IMR-90 (cell line): ENCODE data around the gene CLEC11A. TPM values are rescaled to one million over a fixed set of nuclear protein-coding genes. Genes with fewer than 3 reads are reported as not detected.
A peak's percentile ranks its signal among the peaks of the same experiment; 100 is the strongest.

Experiments used
- ATAC-seq: fragments of 200-7000 bp; cut with Tn5 transposase; 2 replicates; pipeline ENCODE4 v1.9.1; 2020; ENCODE audit warnings: low read depth, mild to moderate bottlenecking, moderate library complexity
- BruUV-seq: library from RNA; stranded (reverse); fragments of 400-500 nt; replicated peaks from 2 replicates; lab custom pipeline; 2021; lab: Mats Ljungman, UMichigan
- CTCF ChIA-PET: fragments of 300-600 bp; formaldehyde crosslinking; extraction: SDS; loops from one replicate; lab custom pipeline; 2021; ENCODE audit warnings: antibody characterized with exemption; lab: Yijun Ruan, JAX
- POLR2A ChIA-PET: fragments of 300-600 bp; sonication (Branson Sonifier 250); formaldehyde crosslinking; loops from one replicate; lab custom pipeline; 2022; ENCODE audit warnings: antibody characterized with exemption; ENCODE audit not compliant: unreplicated experiment; lab: Charles Lee
- DNase-seq: peaks from one replicate; pipeline ENCODE4 v3.0.0; 2013
- H2AFZ ChIP-seq: replicated peaks from 2 replicates; pipeline ENCODE3; 2013; ENCODE audit warnings: low read length, mild to moderate bottlenecking; ENCODE audit not compliant: poor library complexity
- H2AK5ac ChIP-seq: 2 replicates; pipeline ENCODE4 v1.6.1; 2013; ENCODE audit warnings: low read depth, low read length, inconsistent platforms
- H2AK9ac ChIP-seq: replicated peaks from 2 replicates; pipeline ENCODE3; 2013; ENCODE audit warnings: mild to moderate bottlenecking, low read depth, low read length, moderate library complexity; ENCODE audit not compliant: poor library complexity
- H2BK120ac ChIP-seq: 2 replicates; pipeline ENCODE4 v1.6.1; 2013; ENCODE audit warnings: low read depth, low read length, inconsistent platforms
- H2BK15ac ChIP-seq: 3 replicates; pipeline ENCODE4 v1.6.1; 2013; ENCODE audit warnings: low read depth, low read length, inconsistent platforms
- H2BK20ac ChIP-seq: 2 replicates; pipeline ENCODE4 v1.6.1; 2013; ENCODE audit warnings: low read depth, mild to moderate bottlenecking, inconsistent platforms, low read length, moderate library complexity
- H2BK5ac ChIP-seq: 2 replicates; pipeline ENCODE4 v1.6.1; 2013; ENCODE audit warnings: mild to moderate bottlenecking, low read depth, low read length, inconsistent platforms; ENCODE audit not compliant: poor library complexity, severe bottlenecking
- H3K14ac ChIP-seq: replicated peaks from 2 replicates; pipeline ENCODE4 v1.6.1; 2013; ENCODE audit warnings: low read depth, low read length, inconsistent platforms
- H3K18ac ChIP-seq: 2 replicates; pipeline ENCODE4 v1.6.1; 2013; ENCODE audit warnings: low read depth, low read length, control low read depth
- H3K23ac ChIP-seq: 2 replicates; pipeline ENCODE4 v1.6.1; 2013; ENCODE audit warnings: low read depth, low read length, inconsistent platforms
- H3K27ac ChIP-seq: 2 replicates; pipeline ENCODE4 v1.5.1; 2013; ENCODE audit warnings: mild to moderate bottlenecking, control low read depth, low read length; ENCODE audit not compliant: insufficient read depth
- H3K27me3 ChIP-seq: 2 replicates; pipeline ENCODE4 v1.6.1; 2013; ENCODE audit warnings: low read length; ENCODE audit not compliant: control insufficient read depth, insufficient read depth
- H3K36me3 ChIP-seq: 2 replicates; pipeline ENCODE4 v1.6.1; 2013; ENCODE audit warnings: low read length, mixed read lengths; ENCODE audit not compliant: control insufficient read depth, insufficient read depth
- H3K4ac ChIP-seq: 2 replicates; pipeline ENCODE4 v1.6.1; 2013; ENCODE audit warnings: low read depth, low read length, inconsistent platforms
- H3K4me1 ChIP-seq: 2 replicates; pipeline ENCODE4 v1.6.1; 2013; ENCODE audit warnings: low read length, mixed read lengths; ENCODE audit not compliant: control insufficient read depth, insufficient read depth
- H3K4me2 ChIP-seq: 2 replicates; pipeline ENCODE4 v1.6.1; 2013; ENCODE audit warnings: low read depth, mild to moderate bottlenecking, control low read depth, low read length, moderate library complexity
- H3K4me3 ChIP-seq: 2 replicates; pipeline ENCODE4 v1.5.1; 2013; ENCODE audit warnings: low read depth, mild to moderate bottlenecking, control low read depth, low read length, moderate library complexity; ENCODE audit not compliant: insufficient read depth
- H3K56ac ChIP-seq: 2 replicates; pipeline ENCODE4 v1.6.1; 2013; ENCODE audit warnings: low read length, inconsistent platforms; ENCODE audit not compliant: insufficient read depth; ENCODE audit errors: extremely low read depth
- H3K79me1 ChIP-seq, 2 experiments: 2 replicates each; pipeline ENCODE4 v1.6.1; 2013; ENCODE audit warnings: low read length in 2 of 2, inconsistent platforms in 1 of 2, low read depth in 1 of 2
- H3K9ac ChIP-seq: 2 replicates; pipeline ENCODE4 v1.6.1; 2013; ENCODE audit warnings: low read depth, low read length, control low read depth
- H3K9me1 ChIP-seq: 2 replicates; pipeline ENCODE4 v1.6.1; 2013; ENCODE audit warnings: low read length, inconsistent platforms; ENCODE audit not compliant: insufficient read depth
- H3K9me3 ChIP-seq: 2 replicates; pipeline ENCODE4 v1.6.1; 2013; ENCODE audit warnings: low read length; ENCODE audit not compliant: control insufficient read depth, insufficient read depth
- H4K20me1 ChIP-seq: 2 replicates; pipeline ENCODE4 v1.6.1; 2013; ENCODE audit warnings: low read length, inconsistent platforms; ENCODE audit not compliant: insufficient read depth
- H4K5ac ChIP-seq: 2 replicates; pipeline ENCODE4 v1.6.1; 2013; ENCODE audit warnings: mild to moderate bottlenecking, low read depth, low read length, control low read depth
- H4K8ac ChIP-seq, 2 experiments: 2 replicates each; pipeline ENCODE4 v1.6.1; 2013; ENCODE audit warnings: low read depth in 2 of 2, low read length in 2 of 2, control low read depth in 1 of 2, inconsistent platforms in 1 of 2
- H4K91ac ChIP-seq: 2 replicates; pipeline ENCODE4 v1.6.1; 2013; ENCODE audit warnings: low read depth, low read length, inconsistent platforms; ENCODE audit not compliant: insufficient read depth
- CEBPB ChIP-seq: IDR thresholded peaks from 2 replicates; pipeline ENCODE4 v1.6.1; 2012; ENCODE audit warnings: low read depth, low read length, improper control_type of control experiment
- CHD1 ChIP-seq: IDR thresholded peaks from 2 replicates; pipeline ENCODE4 v1.6.1; 2012; ENCODE audit warnings: low read depth, low read length, improper control_type of control experiment
- CTCF ChIP-seq: conservative IDR thresholded peaks from 2 replicates; pipeline ENCODE4 v1.5.1; 2012; ENCODE audit warnings: mild to moderate bottlenecking, low read depth, low read length, improper control_type of control experiment
- MAFK ChIP-seq: IDR thresholded peaks from 2 replicates; pipeline ENCODE4 v1.6.1; 2012; ENCODE audit warnings: low read depth, low read length, improper control_type of control experiment
- MAZ ChIP-seq: IDR thresholded peaks from 2 replicates; pipeline ENCODE4 v1.6.1; 2012; ENCODE audit warnings: low read depth, mild to moderate bottlenecking, low read length, improper control_type of control experiment, moderate library complexity, borderline replicate concordance
- RAD21 ChIP-seq: IDR thresholded peaks from 2 replicates; pipeline ENCODE4 v1.6.1; 2012; ENCODE audit warnings: low read length, improper control_type of control experiment
- RCOR1 ChIP-seq: IDR thresholded peaks from 2 replicates; pipeline ENCODE4 v1.6.1; 2012; ENCODE audit warnings: mild to moderate bottlenecking, low read length, improper control_type of control experiment; ENCODE audit not compliant: insufficient replicate concordance
- RFX5 ChIP-seq: IDR thresholded peaks from 2 replicates; pipeline ENCODE4 v1.8.0; 2012; ENCODE audit warnings: low read depth, mild to moderate bottlenecking, low read length, moderate library complexity
- SMC3 ChIP-seq: fragments of 150-350 bp; IDR thresholded peaks from 2 replicates; pipeline ENCODE4 v1.6.1; 2016; ENCODE audit warnings: low read depth, mild to moderate bottlenecking, antibody characterized with exemption, low read length, moderate library complexity
- WGBS, 2 experiments: methylation state at CpG; one replicate each; pipeline versions ENCODE4 v1.1.5 to v1.1.7; 2013; ENCODE audit warnings: missing lambda C conversion rate in 2 of 2; ENCODE audit not compliant: insufficient read length in 1 of 2; ENCODE audit errors: extremely low coverage in 2 of 2; 5-methylcytosine and 5-hydroxymethylcytosine counted together
- dilution Hi-C: fragments of 300-500 bp; cut with HindIII; formaldehyde crosslinking; loops from one replicate; pipeline ENCODE4 v1.14.3; 2018; ENCODE audit warnings: low sequenced_read_pairs; ENCODE audit not compliant: unreplicated experiment
- in situ Hi-C: fragments of 300-500 bp; cut with MboI; formaldehyde crosslinking; loops from 3 replicates; pipeline ENCODE4 v1.14.3; 2019; ENCODE audit warnings: low sequenced_read_pairs, inconsistent platforms, mixed read lengths
- intact Hi-C: fragments of 100-400 bp; cut with micrococcal nuclease; formaldehyde crosslinking; loops from 2 replicates; pipeline ENCODE4 v1.10.0; 2022
- polyA plus RNA-seq, 3 experiments: library from polyadenylated mRNA; depleted of rRNA; stranded (reverse); fragments of >200 nt; gene quantifications; 2 replicates each; pipeline ENCODE4 v1.2.3, GENCODE V29; 2012; ENCODE audit warnings: low replicate concordance in 1 of 3
- total RNA-seq: library from RNA; depleted of rRNA; stranded (reverse); fragments of >200 nt; gene quantifications from 2 replicates; pipeline ENCODE4 v1.2.3, GENCODE V29; 2012

Gene CLEC11A
- total and polyA plus RNA-seq, 2 of the 4 experiments (the other 2 are of a cell fraction): 17.0 to 152 TPM

- Histone ChIP-seq H3K4me1 (peaks cover 1% of the 10 kb centered on the region; the same call in 1 of the 2 replicates), H3K9me3 (no peaks in the 10 kb centered on the region), H2BK5ac (no peak overlapping the region), H3K27me3 (peaks cover 2% of the 10 kb centered on the region; the same call in 1 of the 2 replicates), H4K8ac (no peak overlapping the region), H4K20me1 (no peaks in the 10 kb centered on the region), H3K79me1 (no peaks in the 10 kb centered on the region), H4K91ac (no peak overlapping the region), H3K27ac (no peak overlapping the region), H2BK15ac (no peak overlapping the region), H3K4ac (no peak overlapping the region), H2BK120ac (no peak overlapping the region), H2AK9ac (no peak overlapping the region), H3K4me2 (no peak overlapping the region), H3K23ac (no peak overlapping the region), H3K9ac (no peak overlapping the region), H2AK5ac (no peak overlapping the region), H2BK20ac (no peak overlapping the region), H2AFZ (no peak overlapping the region), H3K4me3 (no peak overlapping the region), H4K5ac (no peak overlapping the region), H3K9me1 (0 out of 2 replicates have a peak, but pooled peaks cover 3% of the 10 kb centered on the region), H3K18ac (no peak overlapping the region), H3K36me3 (no peaks in the 10 kb centered on the region), H3K56ac (no peak overlapping the region), H3K14ac (no peak overlapping the region)
- in situ Hi-C loops (loop anchor here (10.0 kb wide), 1 partner anchor 339 kb away; the partner anchor contains the start of gene NAPSA), intact Hi-C loops (loop anchor here (2.0 kb wide), 1 partner anchor 335 kb away; no protein-coding TSS in a partner anchor), dilution Hi-C loops (no loop called here)
- ChIA-PET CTCF (interaction anchor here (0.6 to 0.7 kb wide), 2 partner anchors 21 to 40 kb away, joined by 3 read pairs; no protein-coding TSS in a partner anchor), POLR2A (no interaction called here)
- DNase-seq: no peak
- no peak for ATAC-seq
- 59% methylated on average over 8 of the region's 22 CpGs; no CpG with 5 or more reads in 1 of the 2 experiments for WGBS, 2 experiments
- no TSS peak for BruUV-seq
- TF ChIP-seq RCOR1: no peak
- no peak for TF ChIP-seq RFX5
- no peak for TF ChIP-seq MAZ
- no peak for TF ChIP-seq SMC3
- no peak for TF ChIP-seq CHD1
- 0 out of 2 replicates have a peak, but pooled peaks have one; percentile 11 for TF ChIP-seq RAD21
- TF ChIP-seq CTCF: peak; percentile 25; the same call in 1 of the 2 replicates
- TF ChIP-seq CEBPB: no peak
- TF ChIP-seq MAFK: no peak
These were observed 19.0 kb upstream of the CLEC11A start for GRCh38 chr19:50703915-50704796.
